G401.6 (cell line): ENCODE measurements around the gene KIF13A.

ENCODE experiments used
- FAIRE-seq: peaks from 2 replicates; lab custom pipeline; 2012; peaks lifted over from hg19 to GRCh38; lab: Jason Lieb, UNC

Gene KIF13A

GRCh38 chr6:17719323-17720041, 268.0 kb downstream of the KIF13A start:
- no peak for FAIRE-seq

GRCh38 chr6:17716221-17716620, 271.2 kb downstream of the KIF13A start:
- no peak for FAIRE-seq

- FAIRE-seq: no peak
Observed at GRCh38 chr6:17714879-17715851, 272.3 kb downstream of the KIF13A start.

GRCh38 chr6:17714177-17714576, 273.3 kb downstream of the KIF13A start:
- FAIRE-seq: no peak

- no peak for FAIRE-seq
Observed at GRCh38 chr6:17712576-17712975, 274.9 kb downstream of the KIF13A start.

- FAIRE-seq: no peak
Observed at GRCh38 chr6:17710331-17710730, 277.1 kb downstream of the KIF13A start.

- FAIRE-seq: no peak
Observed at GRCh38 chr6:17709476-17709875, 278.0 kb downstream of the KIF13A start.
